Spleen (tissue), 11 donors: ENCODE results near the gene SEH1L. TPM values are rescaled to one million over a fixed set of nuclear protein-coding genes. Genes with fewer than 3 reads are reported as not detected.
"Not testable (repeated sequence)": the region's sequence is repeated elsewhere in the genome, so short reads cannot be mapped to it uniquely, and the experiment has no call there.

Experiments used
- DNase-seq: peaks from one replicate; pipeline ENCODE4 v3.0.0-alpha.2; 2020
- H3K27ac ChIP-seq, 8 donors: fragments of 200-600 bp; sonication (generic) in 7 of 8; 1 replicate in 4 of 8; 2 replicates in 4 of 8; pipeline versions ENCODE4 v1.5.0 to v1.8.0; 2016 to 2021; ENCODE audit warnings: inconsistent platforms in 4 of 8, mild to moderate bottlenecking in 4 of 8, moderate library complexity in 1 of 8
- H3K27me3 ChIP-seq, 7 donors: fragments of 200-600 bp; sonication (generic) in 6 of 7; replicated peaks in 1 of 7; 1 replicate in 4 of 7; 2 replicates in 3 of 7; pipeline versions ENCODE4 v1.5.0 to v1.8.0; 2016 to 2021; ENCODE audit warnings: inconsistent platforms in 3 of 7, mild to moderate bottlenecking in 1 of 7
- H3K36me3 ChIP-seq, 6 donors: fragments of 200-600 bp; sonication (generic) in 5 of 6; 1 replicate in 4 of 6; 2 replicates in 2 of 6; pipeline versions ENCODE4 v1.5.0 to v1.8.0; 2016 to 2021; ENCODE audit warnings: inconsistent platforms in 2 of 6
- H3K4me1 ChIP-seq, 6 donors: fragments of 200-600 bp; sonication (generic) in 5 of 6; 1 replicate in 3 of 6; 2 replicates in 3 of 6; pipeline versions ENCODE4 v1.5.0 to v1.8.0; 2016 to 2021; ENCODE audit warnings: inconsistent platforms in 3 of 6
- H3K4me3 ChIP-seq, 8 donors: fragments of 200-600 bp; sonication (generic) in 7 of 8; 1 replicate in 4 of 8; 2 replicates in 4 of 8; pipeline versions ENCODE4 v1.5.0 to v1.8.0; 2016 to 2021; ENCODE audit warnings: inconsistent platforms in 4 of 8, mild to moderate bottlenecking in 4 of 8, moderate library complexity in 2 of 8
- H3K9me3 ChIP-seq, 8 donors: fragments of 200-600 bp; sonication (generic) in 7 of 8; 1 replicate in 4 of 8; 2 replicates in 4 of 8; pipeline versions ENCODE4 v1.5.0 to v1.8.0; 2016 to 2021; ENCODE audit warnings: inconsistent platforms in 4 of 8
- POLR2A ChIP-seq, 3 donors: fragments of 450-650 bp; IDR thresholded peaks; one replicate each; pipeline ENCODE4 v1.5.1; 2017; ENCODE audit warnings: antibody characterized with exemption in 3 of 3, mild to moderate bottlenecking in 1 of 3
- POLR2AphosphoS5 ChIP-seq, 3 donors: sonication (generic); formaldehyde crosslinking; IDR thresholded peaks; one replicate each; pipeline ENCODE4 v1.5.1; 2017; ENCODE audit warnings: antibody characterized with exemption in 3 of 3
- WGBS, 5 donors: extraction: QIAGEN DNeasy Blood & Tissue Kit in 3 of 5; methylation state at CpG; one replicate each; pipeline versions ENCODE4 v1.1.5 to v1.1.7; 2013 to 2018; 5-methylcytosine and 5-hydroxymethylcytosine counted together
- intact Hi-C: fragments of 100-400 bp; cut with DNase I; formaldehyde crosslinking; loops from one replicate; pipeline ENCODE4 v1.15.0; 2023; ENCODE audit warnings: low total_unique reads
- polyA plus RNA-seq, 3 donors: library from polyadenylated mRNA; stranded (reverse); fragments of 200-250 nt; gene quantifications; one replicate each; pipeline ENCODE4 v1.2.1, GENCODE V29; 2013
- total RNA-seq, 7 donors: library from RNA; depleted of rRNA in 3 of 7; stranded (reverse); fragments of >200 nt in 3 of 7; fragmentation: NEBNext Ultra II Directional in 4 of 7; extraction: Animal tissue kit (Norgen Biotek cat#: 25700) in 4 of 7; gene quantifications; one replicate each; pipeline versions ENCODE4 v1.1.0 to v1.2.1, GENCODE V29; 2016 to 2021
- TF ChIP-seq, protein P1 (sequence below), 11 experiments: fragments of 200-600 bp in 7 of 11; fragments of 450-650 bp in 4 of 11; sonication (generic) in 4 of 11; IDR thresholded peaks in 8 of 11; conservative IDR thresholded peaks in 3 of 11; 1 replicate in 7 of 11; 2 replicates in 4 of 11; pipeline versions ENCODE4 v1.4.0 to v1.8.0; 2016 to 2021; ENCODE audit warnings: antibody characterized with exemption in 11 of 11, inconsistent platforms in 4 of 11, mild to moderate bottlenecking in 1 of 11
- donor health status: healthy with polysubstance abuse.
- donor health status: DM: no; HTN: no; CAD: no; lungs with moderate emphysema.
- donor health status: DM: no; HTN: no; CAD: no.
- donor health status: Bipolar disorder and iron deficiency.
- donor health status: healthy.
- donor health status: DM: no; HTN: no; CAD: no.
- donor health status: DM: yes; HTN: yes; CAD: no.

Gene SEH1L
- total and polyA plus RNA-seq, 10 donors = 16.9 to 52.9 (median 31.0) TPM

DNA sequence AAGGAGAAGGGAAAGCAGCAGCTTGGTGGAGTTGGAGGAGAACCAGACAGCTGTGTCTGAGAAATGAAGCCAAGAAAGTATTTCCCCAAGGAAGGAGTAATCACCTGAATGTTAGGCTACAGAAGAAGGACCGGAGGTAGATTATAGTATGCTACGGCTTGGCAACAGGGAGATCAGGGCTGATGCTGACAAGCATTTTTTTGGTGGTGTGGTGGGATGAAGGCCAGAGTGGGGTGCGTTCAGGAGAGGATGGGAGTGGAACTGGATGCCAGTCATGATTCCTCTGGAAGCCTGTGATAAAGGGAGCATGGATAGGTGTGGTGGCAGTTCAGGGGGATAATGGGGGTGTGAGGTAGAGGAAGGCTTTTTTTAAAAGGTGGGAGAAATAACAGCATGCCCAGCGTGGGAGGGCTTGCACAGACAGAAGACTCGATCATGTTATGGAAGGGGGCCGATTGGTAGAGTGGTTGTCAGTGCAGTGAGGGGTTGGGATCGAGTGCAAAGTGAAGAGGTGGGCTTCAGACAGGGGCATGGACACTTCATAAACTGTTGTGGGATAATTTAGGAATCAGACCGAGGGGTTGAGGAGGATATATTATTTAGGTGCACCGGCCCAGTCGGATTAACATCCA is 49.0 kb downstream of the SEH1L start:
- no peaks in the 10 kb centered on the region for H3K9me3 ChIP-seq
- no peaks in the 10 kb centered on the region for H3K27me3 ChIP-seq
- intact Hi-C loops = no loop called here
- peaks cover 11 to 62% (median 25%) of the 10 kb centered on the region in 6 donors for H3K4me1 ChIP-seq
- TF ChIP-seq POLR2A (IDR thresholded peaks at IDR 0.05) (no peak), POLR2AphosphoS5 (IDR thresholded peaks at IDR 0.05) (no peak)
- TF ChIP-seq, protein P1, sequence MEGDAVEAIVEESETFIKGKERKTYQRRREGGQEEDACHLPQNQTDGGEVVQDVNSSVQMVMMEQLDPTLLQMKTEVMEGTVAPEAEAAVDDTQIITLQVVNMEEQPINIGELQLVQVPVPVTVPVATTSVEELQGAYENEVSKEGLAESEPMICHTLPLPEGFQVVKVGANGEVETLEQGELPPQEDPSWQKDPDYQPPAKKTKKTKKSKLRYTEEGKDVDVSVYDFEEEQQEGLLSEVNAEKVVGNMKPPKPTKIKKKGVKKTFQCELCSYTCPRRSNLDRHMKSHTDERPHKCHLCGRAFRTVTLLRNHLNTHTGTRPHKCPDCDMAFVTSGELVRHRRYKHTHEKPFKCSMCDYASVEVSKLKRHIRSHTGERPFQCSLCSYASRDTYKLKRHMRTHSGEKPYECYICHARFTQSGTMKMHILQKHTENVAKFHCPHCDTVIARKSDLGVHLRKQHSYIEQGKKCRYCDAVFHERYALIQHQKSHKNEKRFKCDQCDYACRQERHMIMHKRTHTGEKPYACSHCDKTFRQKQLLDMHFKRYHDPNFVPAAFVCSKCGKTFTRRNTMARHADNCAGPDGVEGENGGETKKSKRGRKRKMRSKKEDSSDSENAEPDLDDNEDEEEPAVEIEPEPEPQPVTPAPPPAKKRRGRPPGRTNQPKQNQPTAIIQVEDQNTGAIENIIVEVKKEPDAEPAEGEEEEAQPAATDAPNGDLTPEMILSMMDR (IDR thresholded peaks at IDR 0.05 in 8 of 11, conservative IDR thresholded peaks at IDR 0.05 in 3 of 11) = no peak
- 78 to 93% (median 87%) methylated on average over 10 of the region's 10 CpGs for WGBS, 5 donors
- H3K4me3 ChIP-seq = no peak overlapping the region
- H3K36me3 ChIP-seq = peaks cover 3 to 38% (median 14%) of the 10 kb centered on the region in 6 donors
- H3K27ac ChIP-seq = no peak overlapping the region
- no peak for DNase-seq

DNA sequence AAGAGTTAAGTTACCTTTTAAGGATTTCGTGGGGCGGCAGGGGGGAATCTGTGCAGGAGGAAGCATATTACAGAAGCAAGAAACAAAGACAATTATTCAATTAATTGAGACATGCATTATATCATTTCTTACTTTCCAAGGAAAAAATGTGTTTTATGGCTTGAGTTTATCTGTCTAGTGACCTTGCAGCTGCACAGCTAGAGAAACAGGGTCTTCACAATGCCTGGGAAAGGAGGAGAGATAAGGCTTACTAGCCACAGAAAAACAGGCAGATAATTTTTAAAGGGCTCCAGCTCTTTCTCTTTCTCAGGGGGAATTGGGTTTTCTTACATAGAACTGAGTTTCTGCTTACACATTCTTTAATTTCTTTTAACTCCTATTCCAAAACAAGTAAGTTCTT is 49.5 kb downstream of the SEH1L start:
- intact Hi-C loops, H3K9me3 ChIP-seq, H3K27ac ChIP-seq, H3K4me3 ChIP-seq, H3K27me3 ChIP-seq, DNase-seq: not testable (repeated sequence)
- Histone ChIP-seq H3K36me3 (peaks cover 4 to 44% (median 20%) of the 10 kb centered on the region in 6 donors), H3K4me1 (peaks cover 8 to 56% (median 20%) of the 10 kb centered on the region in 6 donors)
- WGBS, 5 donors = 70 to 86% (median 77%) methylated on average over 2 of the region's 2 CpGs

DNA sequence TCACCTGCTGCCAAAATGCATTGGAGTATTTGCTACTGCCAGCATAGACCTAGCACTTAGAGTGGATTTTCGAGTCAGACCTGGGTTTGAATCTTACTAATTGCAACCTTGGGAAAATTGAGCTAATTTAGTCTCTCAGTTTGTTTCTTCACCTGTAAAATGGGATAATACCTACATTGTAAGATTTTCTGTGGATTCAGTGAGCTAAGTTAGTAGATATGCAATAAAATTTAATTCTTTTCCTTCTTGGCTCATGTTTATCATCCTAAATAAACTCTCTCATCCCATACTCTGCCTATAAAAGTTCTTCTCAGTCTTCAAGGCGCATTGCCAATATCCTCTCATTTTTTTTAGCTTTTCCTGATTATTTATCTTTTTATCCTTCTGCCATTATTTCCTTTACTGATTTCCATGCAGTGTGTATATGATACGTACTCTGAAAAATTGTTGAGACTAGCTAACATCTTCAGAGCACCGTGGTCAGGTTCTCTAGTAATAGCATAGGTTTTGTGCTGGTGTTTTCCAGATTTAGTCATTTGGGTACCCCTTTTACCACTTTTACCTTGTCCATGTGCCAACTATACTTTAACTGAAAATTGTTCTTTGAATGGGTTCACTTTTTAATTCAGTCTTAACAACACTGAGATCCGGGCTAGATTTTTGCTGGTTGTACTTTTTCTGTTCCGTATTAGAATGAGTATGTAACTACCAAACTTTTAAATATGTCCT is 50.7 kb downstream of the SEH1L start:
- Histone ChIP-seq H3K27me3 (no peaks in the 10 kb centered on the region), H3K27ac (no peak overlapping the region), H3K4me3 (no peak overlapping the region), H3K4me1 (peaks cover 0 to 45% (median 10%) of the 10 kb centered on the region in 6 donors), H3K36me3 (peaks cover 4 to 55% (median 25%) of the 10 kb centered on the region in 6 donors), H3K9me3 (no peaks in the 10 kb centered on the region)
- TF ChIP-seq POLR2A (IDR thresholded peaks at IDR 0.05) (no peak), POLR2AphosphoS5 (IDR thresholded peaks at IDR 0.05) (no peak)
- TF ChIP-seq, protein P1 (IDR thresholded peaks at IDR 0.05 in 8 of 11, conservative IDR thresholded peaks at IDR 0.05 in 3 of 11) = no peak
- no peak for DNase-seq
- intact Hi-C loops = no loop called here
- 66 to 81% (median 77%) methylated on average over 6 of the region's 6 CpGs for WGBS, 5 donors

DNA sequence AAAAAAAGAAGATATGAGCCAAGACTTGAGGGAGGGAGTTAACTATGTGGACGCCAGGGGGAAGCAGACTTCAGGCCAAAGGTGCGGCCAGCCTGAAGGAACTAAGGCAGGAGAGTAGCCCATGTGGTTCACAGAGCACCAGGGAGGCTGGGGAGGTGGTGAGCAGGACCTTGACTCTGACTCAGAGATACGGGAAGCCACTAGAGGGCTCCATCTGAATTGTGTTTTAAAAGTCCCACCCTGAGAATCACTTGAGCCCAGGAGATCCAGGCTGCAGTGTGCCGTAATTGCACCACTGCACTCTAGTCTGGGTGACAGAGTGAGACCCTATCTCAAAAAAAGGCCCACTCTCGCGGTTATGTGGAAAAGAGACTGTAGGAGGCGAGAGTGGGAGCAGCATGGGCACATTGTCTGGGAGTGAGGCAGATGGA is 55.7 kb downstream of the SEH1L start:
- peaks cover 4 to 87% (median 27%) of the 10 kb centered on the region in 6 donors for H3K36me3 ChIP-seq
- H3K9me3 ChIP-seq = no peaks in the 10 kb centered on the region
- no peak for DNase-seq
- WGBS, 5 donors = 71 to 76% (median 74%) methylated on average over 7 of the region's 7 CpGs
- no peaks in the 10 kb centered on the region for H3K27me3 ChIP-seq
- H3K4me3 ChIP-seq = no peak overlapping the region
- no peak overlapping the region for H3K27ac ChIP-seq
- intact Hi-C loops = no loop called here
- peaks cover 0 to 40% (median 9%) of the 10 kb centered on the region in 6 donors for H3K4me1 ChIP-seq
- TF ChIP-seq POLR2AphosphoS5 (IDR thresholded peaks at IDR 0.05) = no peak
- TF ChIP-seq, protein P1 (IDR thresholded peaks at IDR 0.05 in 8 of 11, conservative IDR thresholded peaks at IDR 0.05 in 3 of 11) = peak in 4 of 11 experiments; percentile 18 to 39 (median 22)
- no peak for TF ChIP-seq POLR2A (IDR thresholded peaks at IDR 0.05)
